GM12878 (cell line): Measurements from ENCODE around the gene SIRT5. TPM values are rescaled to one million over a fixed set of nuclear protein-coding genes. Genes with fewer than 3 reads are reported as not detected.

Experiments
- ATF7 ChIP-seq: fragments of 450-650 bp; IDR thresholded peaks from 2 replicates; pipeline ENCODE4 v1.6.1; 2016; ENCODE audit warnings: low read depth, mild to moderate bottlenecking
- IRF5 ChIP-seq: fragments of 450-650 bp; IDR thresholded peaks from 2 replicates; pipeline ENCODE4 v1.6.1; 2017; ENCODE audit warnings: borderline replicate concordance
- NR2C1 ChIP-seq: fragments of 450-650 bp; IDR thresholded peaks from 2 replicates; pipeline ENCODE4 v1.6.1; 2017; ENCODE audit warnings: antibody characterized with exemption, mild to moderate bottlenecking, moderate library complexity
- NRF1 ChIP-seq: conservative IDR thresholded peaks from 2 replicates; pipeline ENCODE4 v1.6.1; 2011; ENCODE audit warnings: mild to moderate bottlenecking, low read depth, low read length, improper control_type of control experiment
- ZBTB4 ChIP-seq: fragments of 450-650 bp; formaldehyde crosslinking; IDR thresholded peaks from 2 replicates; pipeline ENCODE4 v1.4.0; 2022; ENCODE audit warnings: mild to moderate bottlenecking, moderate library complexity
- polyA plus RNA-seq, 11 experiments: library from polyadenylated mRNA; depleted of rRNA in 4 of 11; unstranded in 6 of 11; stranded (reverse) in 5 of 11; fragments of >200 nt; fragmentation: Nextera tagmentation in 4 of 11; fragmentation: Illumina TruSeq in 1 of 11; extraction: Ambion mirVana in 4 of 11; extraction: Trizol in 1 of 11; gene quantifications; 1 replicate in 1 of 11; 2 replicates in 10 of 11; pipeline versions ENCODE4 v1.2.1 to v1.2.3, GENCODE V29; 2011 to 2016; ENCODE audit warnings: inconsistent platforms in 2 of 11, missing spikeins in 2 of 11, low read depth in 1 of 11
- total RNA-seq, 4 experiments: library from RNA; depleted of rRNA in 3 of 4; stranded (reverse); fragments of >200 nt in 3 of 4; fragmentation: Illumina TruSeq in 1 of 4; extraction: Trizol in 1 of 4; gene quantifications; 2 replicates each; pipeline versions ENCODE4 v1.2.1 to v1.2.3, GENCODE V29; 2013 to 2021

The SIRT5 gene
- total and polyA plus RNA-seq, 10 of the 15 experiments (the other 5 are each of a cell fraction or from before 2014, with no cell fraction given) = 1.7 to 12.4 (median 10.0) TPM

DNA sequence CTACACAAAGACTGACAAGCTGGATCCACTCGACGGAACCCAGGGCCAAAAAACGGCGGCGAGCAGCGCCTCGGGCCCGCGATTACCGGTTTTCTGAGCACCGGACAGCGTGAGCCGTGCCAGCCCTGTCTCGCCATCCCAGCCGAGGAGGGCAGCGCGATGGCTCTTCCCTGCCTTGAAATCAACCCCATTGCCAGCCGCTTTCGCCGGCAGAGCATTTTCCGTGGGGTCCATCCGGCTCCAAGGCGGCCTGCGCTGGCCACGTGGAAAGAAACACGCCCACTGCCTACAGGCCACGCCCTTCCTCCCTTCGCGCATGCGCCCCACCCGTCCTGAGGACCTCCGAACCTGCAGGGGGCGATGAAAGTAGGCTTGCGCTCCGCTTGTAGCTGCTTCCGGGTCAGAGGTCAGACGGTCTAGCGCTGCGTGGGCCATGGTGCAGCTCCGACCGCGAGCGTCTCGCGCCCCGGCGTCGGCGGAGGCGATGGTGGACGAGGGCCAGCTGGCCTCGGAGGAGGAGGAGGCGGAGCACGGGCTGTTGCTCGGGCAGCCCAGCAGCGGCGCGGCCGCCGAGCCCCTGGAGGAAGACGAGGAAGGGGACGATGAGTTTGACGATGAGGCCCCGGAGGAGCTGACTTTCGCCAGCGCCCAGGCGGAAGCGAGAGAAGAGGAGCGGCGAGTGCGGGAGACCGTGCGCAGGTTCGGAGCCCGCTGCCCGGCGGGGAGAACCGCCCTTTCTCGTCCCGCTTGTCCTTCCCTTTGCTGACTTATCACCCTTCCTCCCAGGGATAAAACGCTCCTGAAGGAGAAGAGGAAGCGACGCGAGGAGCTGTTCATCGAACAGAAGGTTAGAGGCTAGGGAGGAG is 40.8 kb downstream of the SIRT5 start, which contains the start of gene NOL7 (continued):
- TF ChIP-seq ZBTB4 (CRISPR knock-in tag) (no peak), NRF1 (peak; percentile 88), ATF7 (no peak; the same call in 1 of the 2 replicates), IRF5 (no peak), NR2C1 (peak; percentile 100)
